Caco-2 (cell line): ENCODE data around the gene ASIC1. TPM values are rescaled to one million over a fixed set of nuclear protein-coding genes. Genes with fewer than 3 reads are reported as not detected.

Source experiments
- BruUV-seq: library from RNA; stranded (reverse); fragments of 400-500 nt; replicated peaks from 2 replicates; lab custom pipeline; 2021; lab: Mats Ljungman, UMichigan
- CTCF ChIA-PET: fragments of 300-600 bp; sonication (Branson Sonifier 250); formaldehyde crosslinking; loops from one replicate; lab custom pipeline; 2022; ENCODE audit warnings: antibody characterized with exemption; lab: Charles Lee
- POLR2A ChIA-PET: fragments of 300-600 bp; sonication (Branson Sonifier 250); formaldehyde crosslinking; loops from one replicate; lab custom pipeline; 2022; ENCODE audit warnings: antibody characterized with exemption; lab: Charles Lee
- DNase-seq, 2 experiments: peaks; one replicate each; pipeline versions ENCODE4 v3.0.0 to v3.0.0-alpha.2; 2020 to 2022
- H3K27me3 ChIP-seq: replicated peaks from 2 replicates; pipeline ENCODE4 v1.6.0; 2011; ENCODE audit warnings: low read length; ENCODE audit not compliant: control insufficient read depth, insufficient read depth
- H3K36me3 ChIP-seq: 2 replicates; pipeline ENCODE4 v1.5.1; 2011; ENCODE audit warnings: low read length; ENCODE audit not compliant: control insufficient read depth, insufficient read depth
- H3K4me1 ChIP-seq: fragments of 250-450 bp; sonication (Bioruptor Pico); 2 replicates; pipeline ENCODE4 v1.5.1; 2020; ENCODE audit warnings: mild to moderate bottlenecking
- H3K4me3 ChIP-seq: 2 replicates; pipeline ENCODE4 v1.5.1; 2011; ENCODE audit warnings: low read depth, mild to moderate bottlenecking, control low read depth, low read length
- H3K9me3 ChIP-seq: fragments of 250-450 bp; sonication (Bioruptor Pico); 2 replicates; pipeline ENCODE4 v1.5.1; 2020; ENCODE audit warnings: mild to moderate bottlenecking, moderate library complexity
- H3K27ac Mint-ChIP-seq: one replicate; pipeline ENCODE4 v1.8.0; 2022; ENCODE audit warnings: mixed read lengths; ENCODE audit not compliant: unreplicated experiment
- H3K27me3 Mint-ChIP-seq: one replicate; pipeline ENCODE4 v1.8.0; 2022; ENCODE audit warnings: mixed read lengths; ENCODE audit not compliant: insufficient read depth, unreplicated experiment
- H3K36me3 Mint-ChIP-seq: one replicate; pipeline ENCODE4 v1.8.0; 2022; ENCODE audit warnings: mild to moderate bottlenecking, mixed read lengths; ENCODE audit not compliant: insufficient read depth, unreplicated experiment
- H3K4me1 Mint-ChIP-seq: one replicate; pipeline ENCODE4 v1.8.0; 2022; ENCODE audit warnings: low read depth, mixed read lengths; ENCODE audit not compliant: unreplicated experiment
- H3K4me3 Mint-ChIP-seq: one replicate; pipeline ENCODE4 v1.8.0; 2022; ENCODE audit warnings: mild to moderate bottlenecking, moderate library complexity, mixed read lengths; ENCODE audit not compliant: unreplicated experiment
- H3K9me3 Mint-ChIP-seq: one replicate; pipeline ENCODE4 v1.8.0; 2022; ENCODE audit warnings: mixed read lengths; ENCODE audit not compliant: unreplicated experiment
- CTCF ChIP-seq, 2 experiments: fragments of 200-600 bp in 1 of 2; IDR thresholded peaks; 1 replicate in 1 of 2; 2 replicates in 1 of 2; pipeline versions ENCODE4 v1.5.1 to v1.8.0; 2011 to 2022; ENCODE audit warnings: antibody characterized with exemption in 1 of 2, control low read depth in 1 of 2, inconsistent platforms in 1 of 2, low read depth in 1 of 2, low read length in 1 of 2, mild to moderate bottlenecking in 1 of 2, moderate library complexity in 1 of 2; ENCODE audit not compliant: insufficient read depth in 1 of 2, severe bottlenecking in 1 of 2, unreplicated experiment in 1 of 2
- intact Hi-C: fragments of 100-400 bp; cut with micrococcal nuclease; formaldehyde crosslinking; loops from one replicate; pipeline ENCODE4 v1.10.0; 2022; ENCODE audit not compliant: unreplicated experiment
- total RNA-seq: library from RNA; stranded (reverse); gene quantifications from 2 replicates; pipeline ENCODE4 v1.2.3, GENCODE V29; 2022

Gene ASIC1
- total RNA-seq, 1 experiment from 2014 or later = 17.8 TPM

GRCh38 chr12:50055831-50056638 is 1.4 kb upstream of the ASIC1 start:
- intact Hi-C loops = loop anchor here (1.0 to 5.0 kb wide), 4 partner anchors 17 to 279 kb away; no protein-coding TSS in a partner anchor
- peak; percentile 99 for TF ChIP-seq CTCF (IDR thresholded peaks at IDR 0.05; ENCODE audit: insufficient read depth in 1 of 2, low read depth in 1 of 2, low read length in 1 of 2, severe bottlenecking in 1 of 2, unreplicated experiment in 1 of 2)
- Mint-ChIP-seq H3K27me3 (peaks cover 2% of the 10 kb centered on the region), H3K4me3 (peak overlapping the region; percentile 94), H3K4me1 (peaks cover 24% of the 10 kb centered on the region), H3K36me3 (no peaks in the 10 kb centered on the region), H3K9me3 (no peaks in the 10 kb centered on the region), H3K27ac (peak overlapping the region; percentile 40)
- DNase-seq = peak; percentile 75 to 76
- no peaks in the 10 kb centered on the region for H3K27me3 ChIP-seq
- no TSS peak for BruUV-seq
- peaks cover 22% of the 10 kb centered on the region for H3K4me1 ChIP-seq
- H3K9me3 ChIP-seq = no peaks in the 10 kb centered on the region
- H3K4me3 ChIP-seq = peak overlapping the region; percentile 20
- CTCF ChIA-PET = interaction anchor here (0.6 to 3.2 kb wide), 30 partner anchors 10 to 227 kb away, joined by 3 to 43 read pairs (median 4); partner anchors contain the start of genes AQP6, CERS5, COX14 and NCKAP5L
- POLR2A ChIA-PET = interaction anchor here (0.5 to 1.2 kb wide), 3 partner anchors 27 to 1346 kb away, joined by 3 read pairs; partner anchors contain the start of gene RACGAP1
- no peaks in the 10 kb centered on the region for H3K36me3 ChIP-seq

GRCh38 chr12:50056639-50056976 is 788 bp upstream of the ASIC1 start:
- ChIA-PET CTCF (interaction anchor here (0.6 to 3.2 kb wide), 26 partner anchors 10 to 228 kb away, joined by 3 to 43 read pairs (median 4); partner anchors contain the start of genes AQP6, CERS5, COX14 and NCKAP5L), POLR2A (interaction anchor here (0.5 to 1.2 kb wide), 2 partner anchors 26 to 1346 kb away, joined by 3 read pairs; no protein-coding TSS in a partner anchor)
- Mint-ChIP-seq H3K27ac (no peak overlapping the region), H3K36me3 (no peaks in the 10 kb centered on the region), H3K9me3 (no peaks in the 10 kb centered on the region), H3K4me3 (peak overlapping the region; percentile 94), H3K27me3 (peaks cover 2% of the 10 kb centered on the region), H3K4me1 (peaks cover 21% of the 10 kb centered on the region)
- intact Hi-C loops = loop anchor here (1.0 to 5.0 kb wide), 4 partner anchors 17 to 279 kb away; no protein-coding TSS in a partner anchor
- Histone ChIP-seq H3K4me3 (peak overlapping the region; percentile 73), H3K36me3 (no peaks in the 10 kb centered on the region), H3K9me3 (no peaks in the 10 kb centered on the region), H3K27me3 (no peaks in the 10 kb centered on the region), H3K4me1 (peaks cover 16% of the 10 kb centered on the region)
- no TSS peak for BruUV-seq
- TF ChIP-seq CTCF (IDR thresholded peaks at IDR 0.05; ENCODE audit: insufficient read depth in 1 of 2, low read depth in 1 of 2, low read length in 1 of 2, severe bottlenecking in 1 of 2, unreplicated experiment in 1 of 2) = no peak
- no peak for DNase-seq

GRCh38 chr12:50057896-50058670 is 687 bp downstream of the ASIC1 start:
- Histone ChIP-seq H3K9me3 (no peaks in the 10 kb centered on the region), H3K36me3 (no peaks in the 10 kb centered on the region), H3K4me1 (peaks cover 14% of the 10 kb centered on the region), H3K27me3 (no peaks in the 10 kb centered on the region), H3K4me3 (peak overlapping the region; percentile 73)
- BruUV-seq = no TSS peak
- Mint-ChIP-seq H3K4me1 (peaks cover 17% of the 10 kb centered on the region), H3K4me3 (peak overlapping the region; percentile 94), H3K27me3 (peaks cover 2% of the 10 kb centered on the region), H3K36me3 (no peaks in the 10 kb centered on the region), H3K27ac (no peak overlapping the region), H3K9me3 (no peaks in the 10 kb centered on the region)
- no peak for TF ChIP-seq CTCF (IDR thresholded peaks at IDR 0.05; ENCODE audit: insufficient read depth in 1 of 2, low read depth in 1 of 2, low read length in 1 of 2, severe bottlenecking in 1 of 2, unreplicated experiment in 1 of 2)
- ChIA-PET CTCF (interaction anchor here (1.5 to 2.8 kb wide), 3 partner anchors 12 to 91 kb away, joined by 4 to 12 read pairs (median 6); no protein-coding TSS in a partner anchor), POLR2A (interaction anchor here (0.5 to 0.7 kb wide), 3 partner anchors 8 to 230 kb away, joined by 3 to 5 read pairs (median 3); partner anchors contain the start of gene BCDIN3D)
- no peak for DNase-seq
- intact Hi-C loops = loop anchor here (1.0 to 5.0 kb wide), 4 partner anchors 12 to 281 kb away; no protein-coding TSS in a partner anchor
